ENCODE data around the gene HLA-B. TPM values are rescaled to one million over a fixed set of nuclear protein-coding genes. Genes with fewer than 3 reads are reported as not detected.
A peak's percentile ranks its signal among the peaks of the same experiment; 100 is the strongest.

HLA-B gene
- total RNA-seq, 2 donors from 2014 or later, result 552 to 852 TPM

DNA sequence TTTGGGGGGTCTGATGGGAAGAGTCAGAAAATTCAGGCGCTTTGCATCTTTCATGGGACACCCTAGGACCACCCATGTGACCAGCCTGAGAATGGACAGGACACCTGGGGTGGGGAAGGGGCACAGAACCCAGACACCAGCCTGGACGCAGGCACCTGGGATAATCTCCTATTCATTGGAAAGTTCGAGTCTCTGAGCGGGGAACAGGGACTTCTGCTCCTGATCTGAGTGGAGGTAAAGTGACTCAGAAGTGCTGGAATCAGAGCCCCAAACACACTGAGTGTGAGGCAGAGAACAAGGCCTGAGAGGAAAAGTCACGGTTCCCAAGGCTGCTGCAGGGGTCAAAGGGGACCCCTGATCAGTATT, 1.4 kb downstream of the HLA-B start:
- Histone ChIP-seq H3K36me3 (no peaks in the 10 kb centered on the region), H3K27me3 (replicated peaks; ENCODE audit: insufficient read depth) (no peaks in the 10 kb centered on the region), H3K27ac (no peak overlapping the region), H3K4me1 (ENCODE audit: control insufficient read depth in 1 of 2, low read depth in 2 of 2) (peaks cover 0 to 15% of the 10 kb centered on the region in 2 donors), H3K4me3 (peak overlapping the region; percentile 91), H3K9me3 (no peaks in the 10 kb centered on the region)
- TF ChIP-seq, protein P1, sequence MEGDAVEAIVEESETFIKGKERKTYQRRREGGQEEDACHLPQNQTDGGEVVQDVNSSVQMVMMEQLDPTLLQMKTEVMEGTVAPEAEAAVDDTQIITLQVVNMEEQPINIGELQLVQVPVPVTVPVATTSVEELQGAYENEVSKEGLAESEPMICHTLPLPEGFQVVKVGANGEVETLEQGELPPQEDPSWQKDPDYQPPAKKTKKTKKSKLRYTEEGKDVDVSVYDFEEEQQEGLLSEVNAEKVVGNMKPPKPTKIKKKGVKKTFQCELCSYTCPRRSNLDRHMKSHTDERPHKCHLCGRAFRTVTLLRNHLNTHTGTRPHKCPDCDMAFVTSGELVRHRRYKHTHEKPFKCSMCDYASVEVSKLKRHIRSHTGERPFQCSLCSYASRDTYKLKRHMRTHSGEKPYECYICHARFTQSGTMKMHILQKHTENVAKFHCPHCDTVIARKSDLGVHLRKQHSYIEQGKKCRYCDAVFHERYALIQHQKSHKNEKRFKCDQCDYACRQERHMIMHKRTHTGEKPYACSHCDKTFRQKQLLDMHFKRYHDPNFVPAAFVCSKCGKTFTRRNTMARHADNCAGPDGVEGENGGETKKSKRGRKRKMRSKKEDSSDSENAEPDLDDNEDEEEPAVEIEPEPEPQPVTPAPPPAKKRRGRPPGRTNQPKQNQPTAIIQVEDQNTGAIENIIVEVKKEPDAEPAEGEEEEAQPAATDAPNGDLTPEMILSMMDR (IDR thresholded peaks at IDR 0.05), result no peak
- ATAC-seq (ENCODE audit: insufficient number of reproducible peaks, low FRiP score, low read depth), result no peak
- no peak for DNase-seq (ENCODE audit: low spot score)

DNA sequence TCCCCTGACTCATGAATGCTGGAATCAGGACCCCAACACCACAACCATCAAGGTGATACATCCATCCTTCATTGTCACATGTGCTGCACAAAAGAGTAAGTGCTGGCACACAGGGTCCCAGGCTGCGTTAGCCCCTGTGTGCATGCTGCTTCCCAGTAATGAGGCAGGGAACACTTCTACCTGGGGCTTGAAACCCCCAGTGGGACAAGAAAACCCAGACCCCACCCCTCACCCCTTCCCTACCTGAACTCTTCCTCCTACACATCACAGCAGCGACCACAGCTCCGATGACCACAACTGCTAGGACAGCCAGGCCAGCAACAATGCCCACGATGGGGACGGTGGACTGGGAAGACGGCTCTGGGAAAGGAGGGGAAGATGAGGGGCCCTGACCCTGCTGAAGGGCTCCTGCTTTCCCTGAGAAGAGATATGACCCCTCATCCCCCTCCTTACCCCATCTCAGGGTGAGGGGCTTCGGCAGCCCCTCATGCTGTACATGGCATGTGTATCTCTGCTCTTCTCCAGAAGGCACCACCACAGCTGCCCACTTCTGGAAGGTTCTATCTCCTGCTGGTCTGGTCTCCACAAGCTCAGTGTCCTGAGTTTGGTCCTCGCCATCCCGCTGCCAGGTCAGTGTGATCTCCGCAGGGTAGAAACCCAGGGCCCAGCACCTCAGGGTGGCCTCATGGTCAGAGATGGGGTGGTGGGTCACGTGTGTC, 2.0 kb downstream of the HLA-B start:
- no peaks in the 10 kb centered on the region for H3K27me3 ChIP-seq (replicated peaks; ENCODE audit: insufficient read depth)
- H3K4me1 ChIP-seq (ENCODE audit: control insufficient read depth in 1 of 2, low read depth in 2 of 2), result peaks cover 0 to 15% of the 10 kb centered on the region in 2 donors
- H3K36me3 ChIP-seq, result no peaks in the 10 kb centered on the region
- H3K27ac ChIP-seq, result no peak overlapping the region
- ATAC-seq (ENCODE audit: insufficient number of reproducible peaks, low FRiP score, low read depth) (no peak), DNase-seq (ENCODE audit: low spot score) (no peak)
- peak overlapping the region; percentile 91 for H3K4me3 ChIP-seq
- TF ChIP-seq, protein P1 (IDR thresholded peaks at IDR 0.05), result no peak
- no peaks in the 10 kb centered on the region for H3K9me3 ChIP-seq

DNA sequence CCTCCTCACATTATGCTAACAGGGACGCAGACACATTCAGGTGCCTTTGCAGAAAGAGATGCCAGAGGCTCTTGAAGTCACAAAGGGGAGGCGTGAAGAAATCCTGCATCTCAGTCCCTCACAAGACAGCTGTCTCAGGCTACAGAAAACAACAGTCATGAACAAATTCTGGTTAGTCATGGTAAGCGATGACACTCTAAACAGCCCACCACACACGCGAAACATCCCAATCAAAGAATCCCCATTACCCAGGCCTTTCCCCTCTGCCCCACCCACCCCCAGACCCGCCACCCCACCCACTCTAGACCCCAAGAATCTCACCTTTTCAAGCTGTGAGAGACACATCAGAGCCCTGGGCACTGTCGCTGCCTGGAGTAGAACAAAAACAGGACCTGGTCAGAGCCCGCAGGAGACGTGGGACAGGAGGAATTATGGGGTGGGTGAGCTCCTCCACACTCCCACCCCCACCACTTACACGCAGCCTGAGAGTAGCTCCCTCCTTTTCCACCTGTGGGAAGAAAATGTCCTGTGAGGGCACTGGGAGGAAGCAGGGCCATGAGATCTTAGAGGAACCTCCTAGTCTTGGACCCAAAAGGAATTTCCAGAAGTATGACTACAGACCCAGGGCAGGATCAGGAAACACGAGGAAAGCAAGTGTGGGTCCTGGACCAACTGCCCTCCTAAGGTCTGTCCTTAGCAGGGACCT, 2.7 kb downstream of the HLA-B start:
- DNase-seq (ENCODE audit: low spot score) (no peak), ATAC-seq (ENCODE audit: insufficient number of reproducible peaks, low FRiP score, low read depth) (no peak)
- no peaks in the 10 kb centered on the region for H3K27me3 ChIP-seq (replicated peaks; ENCODE audit: insufficient read depth)
- peak overlapping the region; percentile 91 for H3K4me3 ChIP-seq
- no peak overlapping the region for H3K27ac ChIP-seq
- TF ChIP-seq, protein P1 (IDR thresholded peaks at IDR 0.05), result no peak
- H3K9me3 ChIP-seq, result no peaks in the 10 kb centered on the region
- peaks cover 0 to 15% of the 10 kb centered on the region in 2 donors for H3K4me1 ChIP-seq (ENCODE audit: control insufficient read depth in 1 of 2, low read depth in 2 of 2)
- H3K36me3 ChIP-seq, result no peaks in the 10 kb centered on the region

DNA sequence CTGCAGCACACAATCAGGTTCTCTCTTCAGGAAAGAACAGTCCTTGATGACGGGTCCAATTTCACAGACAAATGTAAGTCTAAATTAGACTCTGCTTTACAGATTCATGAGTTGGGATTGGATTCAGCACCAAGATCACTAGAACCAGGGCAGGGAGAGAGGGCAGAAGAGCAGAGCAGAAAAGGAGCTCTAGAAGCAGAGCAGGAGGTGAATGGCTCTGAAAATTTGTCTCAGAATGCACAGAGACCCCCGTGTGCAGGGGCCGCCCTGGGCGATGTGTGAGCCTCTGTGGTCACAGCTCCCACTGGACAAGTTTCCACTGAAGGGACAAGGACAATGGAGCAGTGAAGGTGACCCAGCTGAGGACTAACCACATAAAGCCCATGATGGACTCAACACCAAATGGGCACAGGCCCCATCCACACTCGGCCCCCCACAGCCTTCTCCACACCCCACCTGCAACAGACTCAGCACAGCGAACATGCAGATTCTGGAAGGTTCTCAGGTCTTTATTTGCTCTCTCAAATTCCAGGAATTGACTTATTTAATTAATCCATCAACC, 3.5 kb downstream of the HLA-B start:
- Histone ChIP-seq H3K4me3 (no peak overlapping the region), H3K36me3 (no peaks in the 10 kb centered on the region), H3K27ac (no peak overlapping the region), H3K4me1 (ENCODE audit: control insufficient read depth in 1 of 2, low read depth in 2 of 2) (peaks cover 0 to 15% of the 10 kb centered on the region in 2 donors), H3K9me3 (no peaks in the 10 kb centered on the region), H3K27me3 (replicated peaks; ENCODE audit: insufficient read depth) (no peaks in the 10 kb centered on the region)
- DNase-seq (ENCODE audit: low spot score) (no peak), ATAC-seq (ENCODE audit: insufficient number of reproducible peaks, low FRiP score, low read depth) (no peak)
- TF ChIP-seq, protein P1 (IDR thresholded peaks at IDR 0.05), result no peak

DNA sequence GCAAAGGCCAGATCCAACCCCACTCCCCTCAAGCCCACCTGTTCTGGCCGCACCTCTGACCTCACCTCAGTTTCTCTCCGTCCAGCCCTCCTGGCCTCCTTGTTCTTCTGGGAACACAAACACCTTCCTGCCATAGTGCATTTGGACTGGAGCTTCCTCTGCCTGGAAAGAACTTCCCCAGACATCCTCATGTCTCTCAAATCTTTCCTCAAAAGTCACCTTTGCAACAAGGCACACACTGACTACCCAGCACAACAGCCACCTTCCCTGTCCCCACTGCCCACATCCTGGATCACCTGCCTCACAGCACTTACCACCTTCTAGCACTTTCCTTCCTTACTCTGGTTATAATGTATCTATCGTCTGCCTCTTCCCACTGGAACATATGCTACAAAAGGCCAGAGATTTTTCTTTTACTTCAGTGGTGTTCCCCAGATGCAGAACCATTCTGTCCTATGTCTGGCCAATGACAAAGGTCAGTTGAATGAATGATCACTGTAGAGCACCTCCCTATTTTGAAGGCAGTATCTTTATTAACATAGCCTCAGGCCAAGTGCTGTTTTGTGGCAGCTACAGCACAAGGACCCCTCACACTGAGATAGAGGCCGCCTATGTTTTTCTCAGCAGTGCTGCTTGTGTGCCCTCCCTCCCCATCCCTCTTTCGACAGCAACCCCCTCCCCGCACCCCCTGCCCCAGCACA, 4.1 kb downstream of the HLA-B start:
- Histone ChIP-seq H3K36me3 (no peaks in the 10 kb centered on the region), H3K27me3 (replicated peaks; ENCODE audit: insufficient read depth) (no peaks in the 10 kb centered on the region), H3K4me1 (ENCODE audit: control insufficient read depth in 1 of 2, low read depth in 2 of 2) (peaks cover 0 to 15% of the 10 kb centered on the region in 2 donors), H3K9me3 (no peaks in the 10 kb centered on the region), H3K27ac (no peak overlapping the region), H3K4me3 (no peak overlapping the region)
- TF ChIP-seq, protein P1 (IDR thresholded peaks at IDR 0.05), result no peak
- no peak for DNase-seq (ENCODE audit: low spot score)
- no peak for ATAC-seq (ENCODE audit: insufficient number of reproducible peaks, low FRiP score, low read depth)

Data from thoracic aorta (tissue), 2 donors.